ENCODE measurements around the gene SPART.

GRCh38 chr13:36353001-36353400, 6.8 kb upstream of the SPART start:
- TF ChIP-seq, protein P1, sequence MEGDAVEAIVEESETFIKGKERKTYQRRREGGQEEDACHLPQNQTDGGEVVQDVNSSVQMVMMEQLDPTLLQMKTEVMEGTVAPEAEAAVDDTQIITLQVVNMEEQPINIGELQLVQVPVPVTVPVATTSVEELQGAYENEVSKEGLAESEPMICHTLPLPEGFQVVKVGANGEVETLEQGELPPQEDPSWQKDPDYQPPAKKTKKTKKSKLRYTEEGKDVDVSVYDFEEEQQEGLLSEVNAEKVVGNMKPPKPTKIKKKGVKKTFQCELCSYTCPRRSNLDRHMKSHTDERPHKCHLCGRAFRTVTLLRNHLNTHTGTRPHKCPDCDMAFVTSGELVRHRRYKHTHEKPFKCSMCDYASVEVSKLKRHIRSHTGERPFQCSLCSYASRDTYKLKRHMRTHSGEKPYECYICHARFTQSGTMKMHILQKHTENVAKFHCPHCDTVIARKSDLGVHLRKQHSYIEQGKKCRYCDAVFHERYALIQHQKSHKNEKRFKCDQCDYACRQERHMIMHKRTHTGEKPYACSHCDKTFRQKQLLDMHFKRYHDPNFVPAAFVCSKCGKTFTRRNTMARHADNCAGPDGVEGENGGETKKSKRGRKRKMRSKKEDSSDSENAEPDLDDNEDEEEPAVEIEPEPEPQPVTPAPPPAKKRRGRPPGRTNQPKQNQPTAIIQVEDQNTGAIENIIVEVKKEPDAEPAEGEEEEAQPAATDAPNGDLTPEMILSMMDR (IDR thresholded peaks at IDR 0.05), result no peak
- TF ChIP-seq POLR2AphosphoS5 (IDR thresholded peaks at IDR 0.05; ENCODE audit: low read depth, low read length), result no peak
- TF ChIP-seq CHD2 (IDR thresholded peaks at IDR 0.05; ENCODE audit: low read length, partially characterized antibody), result no peak
- no peak for TF ChIP-seq TEAD4 (IDR thresholded peaks at IDR 0.05; ENCODE audit: borderline replicate concordance, insufficient read depth)
- TF ChIP-seq, protein P2, sequence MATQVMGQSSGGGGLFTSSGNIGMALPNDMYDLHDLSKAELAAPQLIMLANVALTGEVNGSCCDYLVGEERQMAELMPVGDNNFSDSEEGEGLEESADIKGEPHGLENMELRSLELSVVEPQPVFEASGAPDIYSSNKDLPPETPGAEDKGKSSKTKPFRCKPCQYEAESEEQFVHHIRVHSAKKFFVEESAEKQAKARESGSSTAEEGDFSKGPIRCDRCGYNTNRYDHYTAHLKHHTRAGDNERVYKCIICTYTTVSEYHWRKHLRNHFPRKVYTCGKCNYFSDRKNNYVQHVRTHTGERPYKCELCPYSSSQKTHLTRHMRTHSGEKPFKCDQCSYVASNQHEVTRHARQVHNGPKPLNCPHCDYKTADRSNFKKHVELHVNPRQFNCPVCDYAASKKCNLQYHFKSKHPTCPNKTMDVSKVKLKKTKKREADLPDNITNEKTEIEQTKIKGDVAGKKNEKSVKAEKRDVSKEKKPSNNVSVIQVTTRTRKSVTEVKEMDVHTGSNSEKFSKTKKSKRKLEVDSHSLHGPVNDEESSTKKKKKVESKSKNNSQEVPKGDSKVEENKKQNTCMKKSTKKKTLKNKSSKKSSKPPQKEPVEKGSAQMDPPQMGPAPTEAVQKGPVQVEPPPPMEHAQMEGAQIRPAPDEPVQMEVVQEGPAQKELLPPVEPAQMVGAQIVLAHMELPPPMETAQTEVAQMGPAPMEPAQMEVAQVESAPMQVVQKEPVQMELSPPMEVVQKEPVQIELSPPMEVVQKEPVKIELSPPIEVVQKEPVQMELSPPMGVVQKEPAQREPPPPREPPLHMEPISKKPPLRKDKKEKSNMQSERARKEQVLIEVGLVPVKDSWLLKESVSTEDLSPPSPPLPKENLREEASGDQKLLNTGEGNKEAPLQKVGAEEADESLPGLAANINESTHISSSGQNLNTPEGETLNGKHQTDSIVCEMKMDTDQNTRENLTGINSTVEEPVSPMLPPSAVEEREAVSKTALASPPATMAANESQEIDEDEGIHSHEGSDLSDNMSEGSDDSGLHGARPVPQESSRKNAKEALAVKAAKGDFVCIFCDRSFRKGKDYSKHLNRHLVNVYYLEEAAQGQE (IDR thresholded peaks at IDR 0.05; ENCODE audit: low read depth, low read length), result no peak

All from SK-N-SH (cell line).